ENCODE measurements around the gene NPVF. TPM values are rescaled to one million over a fixed set of nuclear protein-coding genes. Genes with fewer than 3 reads are reported as not detected.

Gene NPVF
- total RNA-seq, 1 experiment from 2014 or later: not detected

- intact Hi-C loops (cut with micrococcal nuclease; ENCODE audit: unreplicated experiment) (loop anchor here (5.0 kb wide), 1 partner anchor 601 kb away; no protein-coding TSS in a partner anchor), in situ Hi-C loops (cut with HindIII; ENCODE audit: low pct_unique_long_range_greater_than_20kb, low sequenced_read_pairs) (no loop called here)
- ATAC-seq (no peak), DNase-seq (ENCODE audit: low read depth, low spot score) (no peak)
- ChIA-PET CTCF (interaction anchor here (0.8 to 1.0 kb wide), 2 partner anchors 12 to 39 kb away, joined by 3 read pairs; no protein-coding TSS in a partner anchor), POLR2A (no interaction called here)
- no TSS peak for BruUV-seq (replicated peaks)
- TF ChIP-seq SIN3A (IDR thresholded peaks at IDR 0.05; ENCODE audit: borderline replicate concordance, insufficient read depth, low read depth, low read length): no peak
- TF ChIP-seq, protein P1, sequence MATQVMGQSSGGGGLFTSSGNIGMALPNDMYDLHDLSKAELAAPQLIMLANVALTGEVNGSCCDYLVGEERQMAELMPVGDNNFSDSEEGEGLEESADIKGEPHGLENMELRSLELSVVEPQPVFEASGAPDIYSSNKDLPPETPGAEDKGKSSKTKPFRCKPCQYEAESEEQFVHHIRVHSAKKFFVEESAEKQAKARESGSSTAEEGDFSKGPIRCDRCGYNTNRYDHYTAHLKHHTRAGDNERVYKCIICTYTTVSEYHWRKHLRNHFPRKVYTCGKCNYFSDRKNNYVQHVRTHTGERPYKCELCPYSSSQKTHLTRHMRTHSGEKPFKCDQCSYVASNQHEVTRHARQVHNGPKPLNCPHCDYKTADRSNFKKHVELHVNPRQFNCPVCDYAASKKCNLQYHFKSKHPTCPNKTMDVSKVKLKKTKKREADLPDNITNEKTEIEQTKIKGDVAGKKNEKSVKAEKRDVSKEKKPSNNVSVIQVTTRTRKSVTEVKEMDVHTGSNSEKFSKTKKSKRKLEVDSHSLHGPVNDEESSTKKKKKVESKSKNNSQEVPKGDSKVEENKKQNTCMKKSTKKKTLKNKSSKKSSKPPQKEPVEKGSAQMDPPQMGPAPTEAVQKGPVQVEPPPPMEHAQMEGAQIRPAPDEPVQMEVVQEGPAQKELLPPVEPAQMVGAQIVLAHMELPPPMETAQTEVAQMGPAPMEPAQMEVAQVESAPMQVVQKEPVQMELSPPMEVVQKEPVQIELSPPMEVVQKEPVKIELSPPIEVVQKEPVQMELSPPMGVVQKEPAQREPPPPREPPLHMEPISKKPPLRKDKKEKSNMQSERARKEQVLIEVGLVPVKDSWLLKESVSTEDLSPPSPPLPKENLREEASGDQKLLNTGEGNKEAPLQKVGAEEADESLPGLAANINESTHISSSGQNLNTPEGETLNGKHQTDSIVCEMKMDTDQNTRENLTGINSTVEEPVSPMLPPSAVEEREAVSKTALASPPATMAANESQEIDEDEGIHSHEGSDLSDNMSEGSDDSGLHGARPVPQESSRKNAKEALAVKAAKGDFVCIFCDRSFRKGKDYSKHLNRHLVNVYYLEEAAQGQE (IDR thresholded peaks at IDR 0.05; ENCODE audit: insufficient read depth in 1 of 2, low read depth in 2 of 2, low read length in 1 of 2): no peak
- TF ChIP-seq, protein P2, sequence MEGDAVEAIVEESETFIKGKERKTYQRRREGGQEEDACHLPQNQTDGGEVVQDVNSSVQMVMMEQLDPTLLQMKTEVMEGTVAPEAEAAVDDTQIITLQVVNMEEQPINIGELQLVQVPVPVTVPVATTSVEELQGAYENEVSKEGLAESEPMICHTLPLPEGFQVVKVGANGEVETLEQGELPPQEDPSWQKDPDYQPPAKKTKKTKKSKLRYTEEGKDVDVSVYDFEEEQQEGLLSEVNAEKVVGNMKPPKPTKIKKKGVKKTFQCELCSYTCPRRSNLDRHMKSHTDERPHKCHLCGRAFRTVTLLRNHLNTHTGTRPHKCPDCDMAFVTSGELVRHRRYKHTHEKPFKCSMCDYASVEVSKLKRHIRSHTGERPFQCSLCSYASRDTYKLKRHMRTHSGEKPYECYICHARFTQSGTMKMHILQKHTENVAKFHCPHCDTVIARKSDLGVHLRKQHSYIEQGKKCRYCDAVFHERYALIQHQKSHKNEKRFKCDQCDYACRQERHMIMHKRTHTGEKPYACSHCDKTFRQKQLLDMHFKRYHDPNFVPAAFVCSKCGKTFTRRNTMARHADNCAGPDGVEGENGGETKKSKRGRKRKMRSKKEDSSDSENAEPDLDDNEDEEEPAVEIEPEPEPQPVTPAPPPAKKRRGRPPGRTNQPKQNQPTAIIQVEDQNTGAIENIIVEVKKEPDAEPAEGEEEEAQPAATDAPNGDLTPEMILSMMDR (IDR thresholded peaks at IDR 0.05): no peak
- TF ChIP-seq POLR2AphosphoS5 (IDR thresholded peaks at IDR 0.05; ENCODE audit: low read depth, low read length): no peak
- TF ChIP-seq TCF7L2 (IDR thresholded peaks at IDR 0.05; ENCODE audit: low read depth, low read length): no peak
- H3K9me3 ChIP-seq (ENCODE audit: control insufficient read depth, insufficient read depth, low read depth, low read length): no peaks in the 10 kb centered on the region
- no peak overlapping the region for H3K4me3 ChIP-seq (ENCODE audit: low read depth in 2 of 2, low read length in 2 of 2)
- no peaks in the 10 kb centered on the region for H3K4me1 ChIP-seq (ENCODE audit: control insufficient read depth, insufficient read depth, low read length)
- no peaks in the 10 kb centered on the region for H3K36me3 ChIP-seq (ENCODE audit: control insufficient read depth, insufficient read depth, low read length)
- peaks cover 4% of the 10 kb centered on the region for H3K27me3 ChIP-seq (ENCODE audit: control insufficient read depth, insufficient read depth, low read length)
- H3K27ac ChIP-seq (ENCODE audit: low read length): no peak overlapping the region
Measured at GRCh38 chr7:25256333-25256819, 28.1 kb upstream of the NPVF start.

GRCh38 chr7:25255611-25256332 is 27.5 kb upstream of the NPVF start:
- no peak for ATAC-seq
- intact Hi-C loops (cut with micrococcal nuclease; ENCODE audit: unreplicated experiment) (loop anchor here (5.0 kb wide), 1 partner anchor 602 kb away; no protein-coding TSS in a partner anchor), in situ Hi-C loops (cut with HindIII; ENCODE audit: low pct_unique_long_range_greater_than_20kb, low sequenced_read_pairs) (no loop called here)
- Histone ChIP-seq H3K4me1 (ENCODE audit: control insufficient read depth, insufficient read depth, low read length) (no peaks in the 10 kb centered on the region), H3K4me3 (ENCODE audit: low read depth in 2 of 2, low read length in 2 of 2) (no peak overlapping the region), H3K9me3 (ENCODE audit: control insufficient read depth, insufficient read depth, low read depth, low read length) (no peaks in the 10 kb centered on the region), H3K27ac (ENCODE audit: low read length) (no peak overlapping the region), H3K36me3 (ENCODE audit: control insufficient read depth, insufficient read depth, low read length) (no peaks in the 10 kb centered on the region), H3K27me3 (ENCODE audit: control insufficient read depth, insufficient read depth, low read length) (peaks cover 2% of the 10 kb centered on the region; the same call in 1 of the 2 replicates)
- no TSS peak for BruUV-seq (replicated peaks)
- POLR2A ChIA-PET: no interaction called here
- CTCF ChIA-PET: interaction anchor here (0.8 to 1.0 kb wide), 2 partner anchors 12 to 39 kb away, joined by 3 read pairs; no protein-coding TSS in a partner anchor
- no peak for DNase-seq (ENCODE audit: low read depth, low spot score)
- TF ChIP-seq POLR2AphosphoS5 (IDR thresholded peaks at IDR 0.05; ENCODE audit: low read depth, low read length): no peak
- TF ChIP-seq, protein P1 (IDR thresholded peaks at IDR 0.05; ENCODE audit: insufficient read depth in 1 of 2, low read depth in 2 of 2, low read length in 1 of 2): no peak
- no peak for TF ChIP-seq TCF7L2 (IDR thresholded peaks at IDR 0.05; ENCODE audit: low read depth, low read length)
- no peak for TF ChIP-seq SIN3A (IDR thresholded peaks at IDR 0.05; ENCODE audit: borderline replicate concordance, insufficient read depth, low read depth, low read length)
- TF ChIP-seq, protein P2 (IDR thresholded peaks at IDR 0.05): no peak
